HEK293T (cell line): ENCODE data around the gene SP110.
"Not testable (repeated sequence)": the region's sequence is repeated elsewhere in the genome, so short reads cannot be mapped to it uniquely, and the experiment has no call there.

Experiments
- CTCF ChIA-PET: fragments of 350-600 bp; formaldehyde crosslinking; extraction: SDS; loops from one replicate; lab custom pipeline; 2021; ENCODE audit warnings: antibody characterized with exemption, inconsistent platforms; lab: Yijun Ruan, JAX
- POLR2A ChIA-PET: fragments of 350-600 bp; formaldehyde crosslinking; extraction: SDS; loops from one replicate; lab custom pipeline; 2020; ENCODE audit warnings: antibody characterized with exemption, inconsistent platforms; lab: Yijun Ruan, JAX
- DNase-seq: peaks from one replicate; pipeline ENCODE4 v3.0.0; 2012; ENCODE audit warnings: mixed read lengths; ENCODE audit errors: extremely low spot score
- ARNT ChIP-seq: fragments of 450-650 bp; IDR thresholded peaks from 2 replicates; pipeline ENCODE4 v1.6.1; 2017; ENCODE audit warnings: mild to moderate bottlenecking
- BHLHE40 ChIP-seq: fragments of 450-650 bp; IDR thresholded peaks from 2 replicates; pipeline ENCODE4 v1.6.1; 2016; ENCODE audit warnings: mild to moderate bottlenecking, moderate library complexity, borderline replicate concordance
- CTBP1 ChIP-seq: fragments of 450-650 bp; IDR thresholded peaks from 2 replicates; pipeline ENCODE4 v1.6.1; 2016; ENCODE audit warnings: borderline replicate concordance
- ELF4 ChIP-seq: fragments of 450-650 bp; IDR thresholded peaks from 2 replicates; pipeline ENCODE4 v1.6.1; 2017; ENCODE audit warnings: antibody characterized with exemption
- FOXA1 ChIP-seq: fragments of 450-650 bp; IDR thresholded peaks from 2 replicates; pipeline ENCODE4 v1.6.1; 2016; ENCODE audit warnings: mild to moderate bottlenecking
- FOXK2 ChIP-seq: fragments of 450-650 bp; IDR thresholded peaks from 2 replicates; pipeline ENCODE4 v1.6.1; 2016; ENCODE audit warnings: mild to moderate bottlenecking
- FOXM1 ChIP-seq: fragments of 450-650 bp; IDR thresholded peaks from 2 replicates; pipeline ENCODE4 v1.6.1; 2017; ENCODE audit warnings: mild to moderate bottlenecking, borderline replicate concordance
- HDGF ChIP-seq: fragments of 450-650 bp; IDR thresholded peaks from 2 replicates; pipeline ENCODE4 v1.6.1; 2017; ENCODE audit warnings: antibody characterized with exemption, borderline replicate concordance
- L3MBTL2 ChIP-seq: fragments of 450-650 bp; conservative IDR thresholded peaks from 2 replicates; pipeline ENCODE4 v1.6.1; 2016; ENCODE audit warnings: mild to moderate bottlenecking
- LEF1 ChIP-seq: fragments of 450-650 bp; IDR thresholded peaks from 2 replicates; pipeline ENCODE4 v1.6.1; 2017; ENCODE audit warnings: mild to moderate bottlenecking, borderline replicate concordance
- NFRKB ChIP-seq: fragments of 450-650 bp; IDR thresholded peaks from 2 replicates; pipeline ENCODE4 v1.6.1; 2016; ENCODE audit warnings: mild to moderate bottlenecking, moderate library complexity
- SP1 ChIP-seq: fragments of 450-650 bp; IDR thresholded peaks from 2 replicates; pipeline ENCODE4 v1.6.1; 2017
- SUZ12 ChIP-seq: fragments of 450-650 bp; IDR thresholded peaks from 2 replicates; pipeline ENCODE4 v1.6.1; 2016; ENCODE audit warnings: mild to moderate bottlenecking
- TARDBP ChIP-seq: fragments of 450-650 bp; IDR thresholded peaks from 2 replicates; pipeline ENCODE4 v1.6.1; 2016
- ZNF384 ChIP-seq: fragments of 450-650 bp; IDR thresholded peaks from 2 replicates; pipeline ENCODE4 v1.6.1; 2016
- TF ChIP-seq, protein P1 (sequence below): fragments of 450-650 bp; IDR thresholded peaks from 2 replicates; pipeline ENCODE4 v1.6.1; 2016

Gene SP110

DNA sequence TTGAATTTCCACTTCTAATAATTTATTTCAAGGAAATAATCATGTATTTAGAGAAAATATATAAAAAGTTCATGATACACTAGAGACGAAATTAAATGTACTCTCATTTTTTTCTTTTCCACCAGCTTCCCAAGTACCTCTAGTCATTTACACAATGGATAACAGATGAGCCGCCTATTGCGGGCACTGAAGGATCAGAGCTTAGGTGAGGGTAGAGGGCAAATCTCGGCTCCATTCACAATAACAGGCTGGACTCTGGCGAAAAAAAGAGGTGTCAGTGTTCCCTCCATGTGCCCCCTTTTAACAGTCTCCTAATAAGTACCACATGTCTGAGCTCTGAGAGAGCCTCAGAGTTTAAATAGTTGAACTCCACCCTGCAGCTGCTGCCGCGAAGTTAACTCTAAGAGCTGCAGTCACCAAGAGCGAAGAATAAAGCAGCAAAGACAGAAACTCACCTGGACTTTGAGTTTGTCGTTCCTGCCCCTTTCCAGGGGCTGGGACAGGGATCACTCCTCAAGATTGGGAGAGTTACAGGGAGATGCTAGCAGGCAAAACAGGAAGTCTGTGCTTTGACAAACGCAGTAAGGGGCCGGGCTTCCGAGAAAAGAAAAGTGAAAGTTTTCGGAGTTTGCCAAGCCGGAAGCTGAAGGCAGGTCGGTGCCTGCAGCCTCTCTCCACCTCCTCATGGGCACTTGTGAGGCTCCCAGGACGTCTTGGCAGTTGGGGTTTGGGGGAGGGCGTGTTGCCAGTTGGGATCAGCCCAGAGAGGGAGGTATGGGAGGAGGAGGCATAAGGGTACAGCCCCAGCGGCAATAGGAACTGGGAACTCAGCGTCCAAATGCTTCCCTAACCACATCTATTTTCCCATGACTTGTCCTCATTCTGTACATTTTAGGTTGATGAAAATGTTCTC, at the start of gene SP110:
TSS of gene SP110 (minus strand) at position 566 of the 913 bp plus-strand sequence. CDS start 3,057 bp downstream, outside the sequence.
- ChIA-PET POLR2A (no interaction called here), CTCF (no interaction called here)

GRCh38 chr2:230268606-230269243, 48.9 kb upstream of the SP110 start:
- CTCF ChIA-PET: interaction anchor here (0.9 kb wide), 1 partner anchor 15 kb away, joined by 3 read pairs; no protein-coding TSS in a partner anchor
- DNase-seq: no peak
- TF ChIP-seq CTBP1 (no peak), SUZ12 (no peak), SP1 (no peak), TARDBP (no peak), L3MBTL2 (no peak), FOXA1 (no peak), LEF1 (no peak), ARNT (no peak), FOXM1 (no peak), ZNF384 (no peak), FOXK2 (no peak), ELF4 (no peak), NFRKB (no peak), HDGF (no peak), BHLHE40 (no peak)
- TF ChIP-seq, protein P1, sequence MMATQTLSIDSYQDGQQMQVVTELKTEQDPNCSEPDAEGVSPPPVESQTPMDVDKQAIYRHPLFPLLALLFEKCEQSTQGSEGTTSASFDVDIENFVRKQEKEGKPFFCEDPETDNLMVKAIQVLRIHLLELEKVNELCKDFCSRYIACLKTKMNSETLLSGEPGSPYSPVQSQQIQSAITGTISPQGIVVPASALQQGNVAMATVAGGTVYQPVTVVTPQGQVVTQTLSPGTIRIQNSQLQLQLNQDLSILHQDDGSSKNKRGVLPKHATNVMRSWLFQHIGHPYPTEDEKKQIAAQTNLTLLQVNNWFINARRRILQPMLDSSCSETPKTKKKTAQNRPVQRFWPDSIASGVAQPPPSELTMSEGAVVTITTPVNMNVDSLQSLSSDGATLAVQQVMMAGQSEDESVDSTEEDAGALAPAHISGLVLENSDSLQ: no peak

More for the DNA sequence above, at the start of gene SP110:
- DNase-seq: peak; percentile 12
- TF ChIP-seq TARDBP (no peak), FOXA1 (no peak), LEF1 (no peak), FOXM1 (no peak), FOXK2 (no peak), HDGF (no peak), SUZ12 (no peak), L3MBTL2 (no peak), BHLHE40 (no peak), ELF4 (no peak), SP1 (no peak)
- TF ChIP-seq, protein P1: no peak

DNA sequence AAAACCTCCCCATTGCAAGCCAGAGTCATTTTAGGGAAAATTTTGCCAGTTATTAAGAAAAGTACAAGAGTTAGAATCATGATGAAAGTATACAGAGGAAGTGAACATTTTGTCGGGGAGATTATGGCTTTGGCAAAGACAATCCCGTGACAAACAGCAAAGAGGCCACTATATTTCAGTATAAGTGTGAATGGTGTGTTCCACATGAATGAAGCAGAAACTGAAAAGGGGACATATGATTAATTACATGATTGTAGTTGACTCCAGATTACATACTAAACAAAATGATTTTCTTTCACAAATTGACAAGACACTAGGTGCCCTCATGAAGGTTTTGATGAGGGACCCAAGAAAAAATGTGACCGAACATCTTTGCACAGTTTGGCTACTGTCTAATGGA, 47.8 kb upstream of the SP110 start:
- CTCF ChIA-PET: no interaction called here
- no peak for DNase-seq
- POLR2A ChIA-PET: no interaction called here
- no peak for TF ChIP-seq BHLHE40
- TF ChIP-seq LEF1: no peak
- TF ChIP-seq HDGF: no peak
- TF ChIP-seq TARDBP: no peak
- TF ChIP-seq ARNT: no peak
- TF ChIP-seq CTBP1: no peak

More at GRCh38 chr2:230268606-230269243, 48.9 kb upstream of the SP110 start:
- POLR2A ChIA-PET: no interaction called here

GRCh38 chr2:230267059-230267458, 47.3 kb upstream of the SP110 start:
- POLR2A ChIA-PET: no interaction called here
- CTCF ChIA-PET: no interaction called here
- no peak for DNase-seq
- TF ChIP-seq FOXA1 (no peak), ZNF384 (no peak), ARNT (no peak), TARDBP (no peak), SUZ12 (no peak), BHLHE40 (no peak)

- TF ChIP-seq SUZ12 (no peak), FOXA1 (no peak), FOXK2 (no peak), ELF4 (no peak)
- ChIA-PET POLR2A (no interaction called here), CTCF (no interaction called here)
- DNase-seq: no peak
Measured at GRCh38 chr2:230266638-230267037, 46.9 kb upstream of the SP110 start.

GRCh38 chr2:230264945-230265344, 45.2 kb upstream of the SP110 start:
- DNase-seq, POLR2A ChIA-PET, CTCF ChIA-PET: not testable (repeated sequence)

DNA sequence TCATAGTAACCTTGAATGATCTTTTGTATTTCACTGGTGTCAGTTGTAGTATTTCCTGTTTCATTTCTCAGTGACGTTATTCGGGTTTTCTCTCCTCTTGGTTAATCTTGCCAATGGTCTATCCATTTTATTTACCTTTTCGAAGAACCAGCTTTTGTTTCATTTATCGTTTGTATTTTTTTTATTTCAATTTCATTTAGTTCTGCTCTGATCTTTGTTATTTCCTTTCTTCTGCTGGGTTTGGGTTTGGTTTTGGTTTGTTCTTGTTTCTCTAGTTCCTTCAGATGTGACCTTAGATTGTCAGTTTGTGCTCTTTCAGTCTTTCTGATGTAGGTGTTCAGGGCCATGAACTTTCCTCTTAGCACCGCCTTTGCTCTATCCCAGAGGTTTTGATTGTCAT, 42.5 kb upstream of the SP110 start:
- no peak for DNase-seq
- POLR2A ChIA-PET: no interaction called here
- TF ChIP-seq, protein P1: no peak
- no peak for TF ChIP-seq LEF1
- no peak for TF ChIP-seq ARNT
- no peak for TF ChIP-seq ZNF384
- TF ChIP-seq HDGF: no peak
- TF ChIP-seq TARDBP: no peak
- no peak for TF ChIP-seq CTBP1
- no peak for TF ChIP-seq ELF4
- TF ChIP-seq FOXM1: no peak
- no peak for TF ChIP-seq SP1
- TF ChIP-seq FOXK2: no peak
- TF ChIP-seq SUZ12: no peak
- no peak for TF ChIP-seq FOXA1
- no peak for TF ChIP-seq BHLHE40
- no peak for TF ChIP-seq L3MBTL2
- TF ChIP-seq NFRKB: no peak
- CTCF ChIA-PET: no interaction called here
